ENCODE results near the gene WDR62.
"Not testable (repeated sequence)": the region's sequence is repeated elsewhere in the genome, so short reads cannot be mapped to it uniquely, and the experiment has no call there.

WDR62 gene

DNA sequence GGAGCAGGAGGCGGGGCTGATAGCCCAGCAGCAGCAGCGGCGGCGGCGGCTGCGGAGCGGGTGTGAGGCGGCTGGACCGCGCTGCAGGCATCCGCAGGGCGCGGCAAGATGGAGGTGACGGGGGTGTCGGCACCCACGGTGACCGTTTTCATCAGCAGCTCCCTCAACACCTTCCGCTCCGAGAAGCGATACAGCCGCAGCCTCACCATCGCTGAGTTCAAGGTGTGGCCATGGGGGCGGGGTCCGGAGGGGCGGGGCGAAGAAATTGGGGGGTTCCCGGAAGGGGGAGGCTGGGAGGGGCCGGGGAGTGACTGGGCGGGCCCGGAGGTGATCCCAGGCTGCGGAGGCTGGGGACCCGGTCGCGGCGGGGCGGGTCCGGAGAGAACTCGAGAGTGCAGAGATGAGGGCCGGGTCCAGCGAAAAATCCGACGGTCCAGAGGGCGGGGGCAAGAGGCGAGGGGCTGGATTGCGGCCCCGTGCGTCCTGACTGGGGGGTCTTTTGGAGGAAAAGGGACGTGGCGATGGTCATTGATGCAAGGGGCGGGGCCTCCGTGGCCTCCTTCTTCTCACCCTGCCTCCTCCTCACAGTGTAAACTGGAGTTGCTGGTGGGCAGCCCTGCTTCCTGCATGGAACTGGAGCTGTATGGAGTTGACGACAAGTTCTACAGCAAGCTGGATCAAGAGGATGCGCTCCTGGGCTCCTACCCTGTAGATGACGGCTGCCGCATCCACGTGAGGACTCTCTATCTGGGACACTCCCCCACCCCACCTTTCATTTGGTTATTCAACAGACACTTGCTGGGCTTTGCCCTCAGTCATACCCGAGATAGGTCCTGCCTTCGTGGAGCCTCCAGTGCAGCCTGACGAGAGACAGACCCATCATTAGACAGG lies 61.0 kb downstream of the WDR62 start, which contains the start of gene TBCB:
TSS of gene TBCB (plus strand) at position 16 of the 891 bp plus-strand sequence. CDS start at position 109, 93 bp downstream.
- Histone ChIP-seq H3K27me3 (ENCODE audit: low read depth) (no peaks in the 10 kb centered on the region), H3K36me3 (replicated peaks) (peaks cover 38% of the 10 kb centered on the region), H3K4me3 (peak within 1 kb of the TSS; percentile 72), H3K4me1 (peaks cover 17% of the 10 kb centered on the region), H3K9me3 (no peaks in the 10 kb centered on the region)
- no peak for DNase-seq (ENCODE audit: low spot score in 2 of 2)
- in situ Hi-C loops (cut with MboI; ENCODE audit: low sequenced_read_pairs): no loop called here

DNA sequence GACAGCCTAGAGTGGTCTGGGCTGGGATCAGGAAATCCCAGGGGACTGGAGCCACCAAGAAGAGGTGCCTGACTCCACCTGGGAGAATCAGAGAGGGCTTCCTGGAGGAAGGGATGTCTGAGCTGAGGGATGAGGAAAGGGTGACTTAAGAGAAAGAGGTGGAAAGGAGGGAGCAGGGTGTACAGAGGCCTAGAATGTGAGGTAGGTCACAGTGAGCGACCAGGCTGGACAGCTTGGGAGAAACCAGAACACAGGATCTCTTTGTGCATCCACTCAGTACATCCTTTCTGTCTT lies 61.6 kb downstream of the WDR62 start:
- H3K4me1 ChIP-seq: peaks cover 17% of the 10 kb centered on the region
- peaks cover 38% of the 10 kb centered on the region for H3K36me3 ChIP-seq (replicated peaks)
- in situ Hi-C loops (cut with MboI; ENCODE audit: low sequenced_read_pairs): no loop called here
- H3K27me3 ChIP-seq (ENCODE audit: low read depth): no peaks in the 10 kb centered on the region
- no peak for DNase-seq (ENCODE audit: low spot score in 2 of 2)
- H3K4me3 ChIP-seq: peak overlapping the region; percentile 72
- no peaks in the 10 kb centered on the region for H3K9me3 ChIP-seq

GRCh38 chr19:36120092-36120983 lies 65.6 kb downstream of the WDR62 start:
- H3K36me3 ChIP-seq (replicated peaks): peaks cover 40% of the 10 kb centered on the region
- no peak overlapping the region for H3K4me3 ChIP-seq
- DNase-seq (ENCODE audit: low spot score in 2 of 2): peak; percentile 45 to 79
- in situ Hi-C loops (cut with MboI; ENCODE audit: low sequenced_read_pairs): no loop called here
- H3K9me3 ChIP-seq: no peaks in the 10 kb centered on the region
- peaks cover 12% of the 10 kb centered on the region for H3K4me1 ChIP-seq
- H3K27me3 ChIP-seq (ENCODE audit: low read depth): no peaks in the 10 kb centered on the region

DNA sequence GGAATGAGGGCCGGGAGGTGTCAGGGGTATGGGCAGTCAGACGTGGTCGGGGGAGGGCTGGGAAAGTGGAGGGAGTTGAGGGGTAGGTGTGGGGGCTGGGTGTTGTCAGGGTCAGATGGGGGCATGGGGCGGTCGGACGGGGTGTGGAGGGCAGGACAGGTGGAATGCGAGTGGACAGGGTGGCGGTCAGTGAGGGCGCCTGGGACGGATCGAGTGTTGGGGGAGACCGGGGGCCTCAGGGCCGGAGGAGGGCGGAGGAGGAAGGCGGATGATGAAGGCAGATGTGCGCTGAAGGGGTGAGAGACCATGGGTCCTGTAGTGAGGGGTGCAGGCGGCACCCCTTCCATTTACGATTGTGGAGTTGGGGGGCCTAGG lies 66.3 kb downstream of the WDR62 start:
- peaks cover 43% of the 10 kb centered on the region for H3K36me3 ChIP-seq (replicated peaks)
- in situ Hi-C loops (cut with MboI; ENCODE audit: low sequenced_read_pairs): no loop called here
- H3K4me1 ChIP-seq: peaks cover 9% of the 10 kb centered on the region
- no peak overlapping the region for H3K4me3 ChIP-seq
- no peaks in the 10 kb centered on the region for H3K9me3 ChIP-seq
- no peaks in the 10 kb centered on the region for H3K27me3 ChIP-seq (ENCODE audit: low read depth)
- DNase-seq (ENCODE audit: low spot score in 2 of 2): no peak

DNA sequence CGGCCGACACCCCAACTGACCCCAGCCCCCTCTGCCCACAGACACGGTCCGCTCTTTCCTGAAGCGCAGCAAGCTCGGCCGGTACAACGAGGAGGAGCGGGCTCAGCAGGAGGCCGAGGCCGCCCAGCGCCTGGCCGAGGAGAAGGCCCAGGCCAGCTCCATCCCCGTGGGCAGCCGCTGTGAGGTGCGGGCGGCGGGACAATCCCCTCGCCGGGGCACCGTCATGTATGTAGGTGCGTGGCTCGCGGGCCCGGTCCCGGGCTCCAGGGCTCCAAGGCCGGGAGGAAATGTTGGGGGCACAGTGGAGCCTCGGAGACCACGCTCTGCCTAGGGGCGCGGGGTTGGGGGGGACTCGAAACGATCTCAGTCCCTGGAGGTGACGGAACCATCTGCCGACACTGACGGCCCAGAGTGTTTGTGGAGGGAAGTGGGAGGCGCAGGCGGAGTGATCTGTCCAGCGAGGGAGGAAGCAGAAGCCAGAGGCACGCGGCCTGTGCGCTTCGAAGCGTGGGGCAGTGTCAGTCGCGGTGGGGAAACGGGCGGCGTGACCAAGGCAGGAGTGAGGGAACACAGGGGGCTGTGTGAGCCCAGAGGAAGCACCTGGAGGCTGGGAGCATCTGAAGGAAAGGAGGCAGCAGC lies 66.9 kb downstream of the WDR62 start:
- H3K36me3 ChIP-seq (replicated peaks): peaks cover 43% of the 10 kb centered on the region
- peaks cover 6% of the 10 kb centered on the region for H3K4me1 ChIP-seq
- no peaks in the 10 kb centered on the region for H3K9me3 ChIP-seq
- in situ Hi-C loops (cut with MboI; ENCODE audit: low sequenced_read_pairs): no loop called here
- DNase-seq (ENCODE audit: low spot score in 2 of 2): no peak
- H3K27me3 ChIP-seq (ENCODE audit: low read depth): no peaks in the 10 kb centered on the region
- H3K4me3 ChIP-seq: no peak overlapping the region

GRCh38 chr19:36125557-36125956 lies 70.9 kb downstream of the WDR62 start:
- DNase-seq (ENCODE audit: low spot score in 2 of 2): no peak
- in situ Hi-C loops (cut with MboI; ENCODE audit: low sequenced_read_pairs): loop anchor here (5.0 kb wide), 1 partner anchor 47 kb away; no protein-coding TSS in a partner anchor
- no peaks in the 10 kb centered on the region for H3K9me3 ChIP-seq
- no peak overlapping the region for H3K4me3 ChIP-seq
- H3K36me3 ChIP-seq (replicated peaks): peaks cover 23% of the 10 kb centered on the region
- H3K4me1 ChIP-seq: peaks cover 11% of the 10 kb centered on the region
- no peaks in the 10 kb centered on the region for H3K27me3 ChIP-seq (ENCODE audit: low read depth)

- in situ Hi-C loops (cut with MboI; ENCODE audit: low sequenced_read_pairs): loop anchor here (5.0 kb wide), 1 partner anchor 44 kb away; no protein-coding TSS in a partner anchor
- Histone ChIP-seq H3K4me3 (peak overlapping the region; percentile 45), H3K4me1 (peaks cover 11% of the 10 kb centered on the region), H3K27me3 (ENCODE audit: low read depth) (no peaks in the 10 kb centered on the region), H3K9me3 (no peaks in the 10 kb centered on the region), H3K36me3 (replicated peaks) (peaks cover 14% of the 10 kb centered on the region)
- DNase-seq (ENCODE audit: low spot score in 2 of 2): peak; percentile 16 to 57
Observed at GRCh38 chr19:36128392-36128736, 73.7 kb downstream of the WDR62 start.

- in situ Hi-C loops (cut with MboI; ENCODE audit: low sequenced_read_pairs); DNase-seq (ENCODE audit: low spot score in 2 of 2); H3K27me3 ChIP-seq (ENCODE audit: low read depth); H3K9me3 ChIP-seq; H3K4me3 ChIP-seq; H3K36me3 ChIP-seq (replicated peaks): not testable (repeated sequence)
- peaks cover 11% of the 10 kb centered on the region for H3K4me1 ChIP-seq
Observed at GRCh38 chr19:36131221-36131620, 76.5 kb downstream of the WDR62 start.

GRCh38 chr19:36134867-36135266 lies 80.2 kb downstream of the WDR62 start:
- H3K4me1 ChIP-seq; H3K9me3 ChIP-seq; H3K4me3 ChIP-seq; in situ Hi-C loops (cut with MboI; ENCODE audit: low sequenced_read_pairs); H3K27me3 ChIP-seq (ENCODE audit: low read depth); DNase-seq (ENCODE audit: low spot score in 2 of 2); H3K36me3 ChIP-seq (replicated peaks): not testable (repeated sequence)

- Histone ChIP-seq H3K4me1 (peaks cover 4% of the 10 kb centered on the region), H3K27me3 (ENCODE audit: low read depth) (no peaks in the 10 kb centered on the region), H3K4me3 (no peak overlapping the region), H3K9me3 (no peaks in the 10 kb centered on the region), H3K36me3 (replicated peaks) (peaks cover 2% of the 10 kb centered on the region; the same call in 1 of the 2 replicates)
- in situ Hi-C loops (cut with MboI; ENCODE audit: low sequenced_read_pairs): no loop called here
- DNase-seq (ENCODE audit: low spot score in 2 of 2): no peak
Observed at GRCh38 chr19:36136964-36137686, 82.4 kb downstream of the WDR62 start.

GRCh38 chr19:36139120-36139472 lies 84.4 kb downstream of the WDR62 start:
- H3K4me3 ChIP-seq: peak overlapping the region; percentile 98
- H3K27me3 ChIP-seq (ENCODE audit: low read depth): no peaks in the 10 kb centered on the region
- peaks cover 14% of the 10 kb centered on the region for H3K36me3 ChIP-seq (replicated peaks)
- in situ Hi-C loops (cut with MboI; ENCODE audit: low sequenced_read_pairs): no loop called here
- DNase-seq (ENCODE audit: low spot score in 2 of 2): no peak
- H3K9me3 ChIP-seq: no peaks in the 10 kb centered on the region
- peaks cover 4% of the 10 kb centered on the region for H3K4me1 ChIP-seq

GRCh38 chr19:36139473-36140303 lies 85.0 kb downstream of the WDR62 start, which contains the start of gene CAPNS1:
Gene CAPNS1 (plus strand): TSS chr19:36140066. CDS start chr19:36141012, 946 bp downstream.
- peaks cover 20% of the 10 kb centered on the region for H3K36me3 ChIP-seq (replicated peaks)
- peak within 1 kb of the TSS; percentile 98 for H3K4me3 ChIP-seq
- no peaks in the 10 kb centered on the region for H3K9me3 ChIP-seq
- no peaks in the 10 kb centered on the region for H3K27me3 ChIP-seq (ENCODE audit: low read depth)
- in situ Hi-C loops (cut with MboI; ENCODE audit: low sequenced_read_pairs): no loop called here
- peaks cover 4% of the 10 kb centered on the region for H3K4me1 ChIP-seq
- DNase-seq (ENCODE audit: low spot score in 2 of 2): peak; percentile 93 to 97

All from HAP-1 (cell line).